Measurements from ENCODE around the gene BEST3.

BEST3 gene

DNA sequence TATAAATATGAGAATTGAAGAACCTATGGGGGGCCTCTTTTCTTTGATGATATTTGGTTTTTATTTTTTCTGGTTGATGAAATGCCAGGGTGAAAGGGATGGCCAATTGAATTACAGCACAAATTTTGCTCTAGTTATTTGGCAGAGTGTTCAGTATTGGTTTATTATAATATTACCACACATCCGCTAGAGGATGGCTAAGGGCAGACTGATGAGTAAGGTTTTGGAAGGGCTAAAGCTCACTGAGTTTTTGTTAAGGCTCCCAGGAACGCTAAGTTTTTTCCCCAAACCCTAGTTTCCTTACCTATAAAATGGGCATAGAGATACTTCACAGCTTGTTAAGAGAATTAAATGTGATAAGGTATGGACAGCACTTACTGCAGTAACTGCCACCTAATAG is 54.1 kb downstream of the BEST3 start:
- no peak for DNase-seq (ENCODE audit: extremely low spot score)
- POLR2A ChIA-PET, result no interaction called here
- TF ChIP-seq, protein P1, sequence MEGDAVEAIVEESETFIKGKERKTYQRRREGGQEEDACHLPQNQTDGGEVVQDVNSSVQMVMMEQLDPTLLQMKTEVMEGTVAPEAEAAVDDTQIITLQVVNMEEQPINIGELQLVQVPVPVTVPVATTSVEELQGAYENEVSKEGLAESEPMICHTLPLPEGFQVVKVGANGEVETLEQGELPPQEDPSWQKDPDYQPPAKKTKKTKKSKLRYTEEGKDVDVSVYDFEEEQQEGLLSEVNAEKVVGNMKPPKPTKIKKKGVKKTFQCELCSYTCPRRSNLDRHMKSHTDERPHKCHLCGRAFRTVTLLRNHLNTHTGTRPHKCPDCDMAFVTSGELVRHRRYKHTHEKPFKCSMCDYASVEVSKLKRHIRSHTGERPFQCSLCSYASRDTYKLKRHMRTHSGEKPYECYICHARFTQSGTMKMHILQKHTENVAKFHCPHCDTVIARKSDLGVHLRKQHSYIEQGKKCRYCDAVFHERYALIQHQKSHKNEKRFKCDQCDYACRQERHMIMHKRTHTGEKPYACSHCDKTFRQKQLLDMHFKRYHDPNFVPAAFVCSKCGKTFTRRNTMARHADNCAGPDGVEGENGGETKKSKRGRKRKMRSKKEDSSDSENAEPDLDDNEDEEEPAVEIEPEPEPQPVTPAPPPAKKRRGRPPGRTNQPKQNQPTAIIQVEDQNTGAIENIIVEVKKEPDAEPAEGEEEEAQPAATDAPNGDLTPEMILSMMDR (IDR thresholded peaks at IDR 0.05; ENCODE audit: control extremely low read depth, extremely low read depth, low read depth, missing control alignments), result no peak
- CTCF ChIA-PET, result no interaction called here

DNA sequence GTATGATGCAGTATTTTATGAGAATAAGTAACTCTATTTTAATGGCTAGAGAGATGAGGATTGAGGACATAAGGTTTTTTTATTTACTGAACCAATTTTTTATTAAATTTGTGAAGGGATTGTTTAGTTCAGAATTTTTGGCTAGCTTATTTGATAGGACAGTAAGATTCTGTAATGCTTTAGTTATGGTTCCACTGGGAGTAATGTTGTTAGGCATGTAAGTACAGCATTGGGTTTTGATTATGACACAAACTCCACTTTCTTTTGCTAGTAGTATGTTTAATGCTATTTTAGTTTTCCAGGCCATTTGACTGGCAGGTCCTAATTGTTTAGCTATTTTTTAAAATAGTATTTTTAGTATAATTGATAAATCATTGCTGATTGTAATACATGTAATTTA is 54.6 kb downstream of the BEST3 start:
- ChIA-PET POLR2A (no interaction called here), CTCF (interaction anchor here (0.7 to 0.9 kb wide), 2 partner anchors 23 to 287 kb away, joined by 3 read pairs; no protein-coding TSS in a partner anchor)
- TF ChIP-seq, protein P1 (IDR thresholded peaks at IDR 0.05; ENCODE audit: control extremely low read depth, extremely low read depth, low read depth, missing control alignments), result no peak
- no peak for DNase-seq (ENCODE audit: extremely low spot score)

DNA sequence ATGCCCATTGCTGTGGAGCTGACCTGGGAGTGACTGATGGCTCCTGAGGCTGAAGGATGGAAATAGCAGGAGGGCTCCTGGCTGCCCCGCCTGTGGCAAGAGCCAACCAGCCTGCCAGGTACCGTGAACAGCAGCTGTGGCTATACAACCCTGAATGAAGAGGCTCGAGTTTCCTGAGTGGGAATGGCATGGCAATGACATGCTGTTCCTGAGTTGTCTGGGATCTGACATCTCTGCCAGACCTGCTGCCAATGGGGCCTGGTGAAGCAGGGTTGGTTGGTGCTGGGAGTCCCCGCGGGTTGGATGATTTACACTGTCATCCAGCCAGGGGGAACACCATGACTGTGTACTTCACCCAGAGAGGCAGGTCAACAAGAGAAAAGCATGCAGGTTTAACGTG is 56.6 kb downstream of the BEST3 start:
- DNase-seq (ENCODE audit: extremely low spot score), result no peak
- CTCF ChIA-PET, result interaction anchor here (0.8 kb wide), 1 partner anchor 285 kb away, joined by 3 read pairs; no protein-coding TSS in a partner anchor
- TF ChIP-seq, protein P1 (IDR thresholded peaks at IDR 0.05; ENCODE audit: control extremely low read depth, extremely low read depth, low read depth, missing control alignments), result no peak
- POLR2A ChIA-PET, result interaction anchor here (0.5 kb wide), 1 partner anchor 398 kb away, joined by 3 read pairs; no protein-coding TSS in a partner anchor

DNA sequence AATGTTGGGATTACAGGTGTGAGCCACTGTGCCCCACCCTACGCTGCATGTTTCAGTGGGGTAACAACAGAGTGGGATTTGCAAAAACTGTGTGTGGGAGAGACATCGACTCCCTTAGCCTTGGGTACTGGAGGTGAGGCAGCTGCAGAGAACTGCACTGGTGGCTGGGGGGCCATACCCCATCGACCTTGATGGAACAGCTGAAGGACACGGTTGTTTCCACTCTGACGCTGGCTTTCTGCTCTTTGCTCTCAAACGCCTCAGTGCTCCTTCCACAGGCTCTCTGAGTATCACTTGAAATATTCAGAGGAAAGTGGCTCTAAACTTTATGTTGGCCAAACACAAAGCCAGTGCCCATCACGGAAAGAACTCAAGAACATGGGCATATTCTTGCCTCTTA is 57.6 kb downstream of the BEST3 start:
- TF ChIP-seq, protein P1 (IDR thresholded peaks at IDR 0.05; ENCODE audit: control extremely low read depth, extremely low read depth, low read depth, missing control alignments), result no peak
- CTCF ChIA-PET, result interaction anchor here (0.8 to 3.7 kb wide), 6 partner anchors 10 to 350 kb away, joined by 3 to 61 read pairs (median 11); no protein-coding TSS in a partner anchor
- no peak for DNase-seq (ENCODE audit: extremely low spot score)
- POLR2A ChIA-PET, result no interaction called here

DNA sequence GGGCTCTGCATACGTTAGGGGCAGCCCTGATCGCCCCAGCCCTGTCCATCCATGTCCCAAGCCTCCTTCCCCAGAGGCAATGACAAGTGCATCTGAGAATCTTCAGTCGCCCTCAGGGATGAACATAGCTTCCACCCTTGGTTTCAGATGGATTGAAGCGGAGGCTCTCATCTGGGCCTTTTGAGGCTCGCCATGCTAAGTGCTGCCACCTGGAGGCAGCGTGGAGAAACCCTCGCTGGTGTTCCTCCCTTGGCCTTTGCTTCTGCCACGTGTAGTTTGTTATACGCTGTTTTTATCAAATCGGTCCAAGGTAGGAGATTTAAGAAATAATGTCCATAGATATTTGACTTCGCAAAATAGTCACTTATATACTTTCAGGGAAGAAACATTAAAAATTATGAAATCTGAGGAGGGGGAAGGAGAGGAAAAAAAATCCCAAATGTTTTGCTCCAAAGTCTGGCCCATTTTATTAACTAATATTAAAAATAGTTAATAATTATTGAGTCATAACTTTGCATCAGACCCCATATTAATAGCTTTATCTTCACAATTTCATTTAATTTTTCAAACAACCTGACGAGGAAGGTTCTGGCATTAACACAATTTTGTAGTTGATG is 59.6 kb downstream of the BEST3 start:
- CTCF ChIA-PET, result interaction anchor here (0.6 to 3.7 kb wide), 35 partner anchors 9 to 485 kb away, joined by 3 to 61 read pairs (median 4); partner anchors contain the start of genes FRS2 and LYZ

DNA sequence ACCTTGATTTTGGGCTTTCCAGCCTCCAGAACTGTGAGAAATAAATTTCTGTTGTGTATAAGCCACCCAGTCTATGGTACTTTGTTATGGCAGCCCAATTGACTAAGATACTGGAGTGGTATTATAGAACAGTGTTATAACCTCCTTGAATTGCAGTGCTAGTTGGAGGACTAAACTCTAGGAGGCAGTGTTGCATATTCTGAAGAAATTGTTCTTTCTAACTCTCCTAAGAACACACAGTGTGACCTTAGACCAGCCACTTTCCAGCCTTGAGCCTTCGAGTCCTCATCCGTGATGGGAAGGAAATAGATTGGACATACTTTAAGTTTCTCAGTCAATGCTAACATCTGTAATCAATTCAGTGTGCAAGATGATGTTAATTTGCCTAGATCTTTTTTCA is 66.0 kb downstream of the BEST3 start:
- TF ChIP-seq, protein P1 (IDR thresholded peaks at IDR 0.05; ENCODE audit: control extremely low read depth, extremely low read depth, low read depth, missing control alignments), result no peak
- DNase-seq (ENCODE audit: extremely low spot score), result no peak
- ChIA-PET POLR2A (no interaction called here), CTCF (no interaction called here)

More for the DNA sequence above, 59.6 kb downstream of the BEST3 start:
- POLR2A ChIA-PET, result interaction anchor here (0.7 kb wide), 1 partner anchor 279 kb away, joined by 3 read pairs; no protein-coding TSS in a partner anchor
- TF ChIP-seq, protein P1 (IDR thresholded peaks at IDR 0.05; ENCODE audit: control extremely low read depth, extremely low read depth, low read depth, missing control alignments), result peak; percentile 84
- peak; percentile 77 for DNase-seq (ENCODE audit: extremely low spot score)

Measured in GM10248 (cell line).